Cortex of kidney (tissue), 1 donor: ENCODE results near the gene ASIC4.

Experiments
- DNase-seq: peaks from one replicate; lab custom pipeline; 2025; lab: John Stamatoyannopoulos, UW

The ASIC4 gene, protein sequence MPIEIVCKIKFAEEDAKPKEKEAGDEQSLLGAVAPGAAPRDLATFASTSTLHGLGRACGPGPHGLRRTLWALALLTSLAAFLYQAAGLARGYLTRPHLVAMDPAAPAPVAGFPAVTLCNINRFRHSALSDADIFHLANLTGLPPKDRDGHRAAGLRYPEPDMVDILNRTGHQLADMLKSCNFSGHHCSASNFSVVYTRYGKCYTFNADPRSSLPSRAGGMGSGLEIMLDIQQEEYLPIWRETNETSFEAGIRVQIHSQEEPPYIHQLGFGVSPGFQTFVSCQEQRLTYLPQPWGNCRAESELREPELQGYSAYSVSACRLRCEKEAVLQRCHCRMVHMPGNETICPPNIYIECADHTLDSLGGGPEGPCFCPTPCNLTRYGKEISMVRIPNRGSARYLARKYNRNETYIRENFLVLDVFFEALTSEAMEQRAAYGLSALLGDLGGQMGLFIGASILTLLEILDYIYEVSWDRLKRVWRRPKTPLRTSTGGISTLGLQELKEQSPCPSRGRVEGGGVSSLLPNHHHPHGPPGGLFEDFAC

DNA sequence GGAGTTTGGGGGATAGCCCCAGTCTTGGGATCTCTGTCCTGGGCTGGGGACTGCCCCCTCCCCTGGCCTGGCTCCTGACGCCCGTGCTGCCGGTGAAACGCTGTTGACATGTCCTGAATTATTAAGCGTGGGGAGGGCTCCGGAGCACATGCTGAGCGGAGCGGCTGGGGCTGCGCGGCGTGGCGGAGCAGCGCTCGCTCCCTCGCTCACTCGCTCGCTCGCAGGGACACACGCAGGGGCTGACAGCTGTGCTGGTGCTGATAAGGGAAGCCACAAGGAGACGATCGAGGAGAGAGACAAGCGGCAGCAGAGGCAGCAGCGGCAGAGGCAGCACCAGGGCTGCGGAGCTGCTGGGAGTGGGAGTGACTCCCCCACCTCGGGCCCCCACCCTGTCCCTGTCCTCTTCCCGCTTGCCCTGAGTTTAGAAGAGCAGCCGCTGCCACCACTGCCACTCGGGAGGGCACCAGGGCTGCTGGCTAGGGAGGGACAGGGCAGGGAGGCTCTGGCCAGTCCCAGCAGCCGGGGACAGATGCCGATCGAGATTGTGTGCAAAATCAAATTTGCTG, at the start of gene ASIC4:
Gene ASIC4 (plus strand): TSS at position 287 of the 566 bp plus-strand sequence. CDS start 243 bp downstream, at position 530.
- no peak for DNase-seq

DNA sequence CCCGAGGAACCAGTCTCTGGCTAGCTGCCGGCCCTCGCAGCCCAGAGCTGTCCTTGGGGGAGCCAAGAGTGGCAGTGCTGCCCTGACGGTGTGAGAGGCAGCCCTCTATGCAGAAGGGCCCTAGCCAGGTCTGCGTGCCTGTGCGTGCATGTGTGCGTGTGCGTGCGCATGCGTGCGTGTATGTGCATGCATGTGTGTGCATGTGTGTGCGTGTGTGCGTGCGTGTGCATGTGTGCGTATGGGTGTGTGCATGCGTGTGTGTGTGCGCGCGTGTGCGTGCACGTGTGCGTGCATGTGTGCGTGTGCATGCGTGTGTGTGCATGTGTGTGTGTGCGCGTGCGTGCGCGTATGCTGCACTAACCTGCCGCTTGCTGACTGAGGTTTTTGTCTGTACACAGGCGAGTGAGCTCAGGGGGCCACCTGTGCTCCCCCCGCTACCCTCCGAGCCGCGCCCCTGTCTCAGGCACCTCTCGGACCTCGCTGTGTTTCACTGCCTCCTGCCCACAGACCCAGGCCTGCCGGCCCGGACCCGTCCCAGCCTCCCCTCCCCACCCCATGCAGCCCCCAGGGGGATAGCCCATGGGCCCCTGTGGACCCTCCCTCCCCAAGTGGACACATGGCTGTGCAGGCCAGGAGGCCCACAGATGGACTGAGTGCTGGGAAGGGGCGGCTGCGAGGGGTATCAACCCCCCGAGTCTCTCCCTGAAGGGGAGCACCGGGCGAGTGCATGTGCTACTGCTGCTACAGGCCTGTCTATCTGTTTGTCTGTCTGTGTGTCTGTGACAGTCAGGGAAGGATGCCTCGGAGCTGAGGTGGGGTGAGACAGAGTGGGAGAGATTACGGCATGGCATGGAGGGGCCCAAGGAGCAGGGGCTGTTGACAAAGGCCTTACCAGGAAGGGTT, 48.4 kb upstream of the ASIC4 start:
- DNase-seq = no peak

DNA sequence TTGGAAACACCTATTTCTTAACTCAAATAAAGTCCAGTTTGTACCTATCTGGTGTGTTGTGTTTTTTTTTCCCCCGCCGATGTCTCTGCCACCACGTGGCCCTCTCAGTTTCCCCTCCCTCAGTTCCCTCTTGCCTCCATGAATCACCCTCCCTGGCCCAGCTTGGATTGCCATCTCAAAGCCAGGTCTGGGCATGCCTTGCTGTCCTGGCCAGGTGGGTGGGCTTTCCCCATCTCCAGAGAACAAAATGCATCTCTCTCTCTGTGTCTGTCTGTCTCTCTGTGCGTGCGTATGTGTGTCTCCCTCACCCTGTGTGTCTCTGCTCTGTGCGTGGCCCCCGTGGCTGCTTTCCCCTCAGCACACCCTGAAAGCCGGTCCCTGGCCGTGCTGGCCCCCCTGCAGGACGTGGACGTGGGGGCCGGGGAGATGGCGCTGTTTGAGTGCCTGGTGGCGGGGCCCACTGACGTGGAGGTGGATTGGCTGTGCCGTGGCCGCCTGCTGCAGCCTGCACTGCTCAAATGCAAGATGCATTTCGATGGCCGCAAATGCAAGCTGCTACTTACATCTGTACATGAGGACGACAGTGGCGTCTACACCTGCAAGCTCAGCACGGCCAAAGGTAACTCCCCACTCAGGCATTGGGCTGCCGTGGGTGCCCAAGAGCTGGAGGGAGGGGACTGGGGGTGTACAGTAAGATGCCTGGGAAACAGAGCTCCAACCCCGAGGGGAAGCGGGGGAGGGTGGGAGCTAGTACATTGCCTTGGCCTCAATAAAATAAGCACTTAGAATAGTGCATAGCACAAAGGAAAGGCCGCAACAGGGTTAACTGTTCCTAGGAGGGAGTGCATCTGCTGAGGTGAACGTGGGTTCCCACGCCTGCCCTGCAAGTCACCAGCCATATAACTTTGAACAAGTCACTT, 47.2 kb upstream of the ASIC4 start:
- DNase-seq = no peak

DNA sequence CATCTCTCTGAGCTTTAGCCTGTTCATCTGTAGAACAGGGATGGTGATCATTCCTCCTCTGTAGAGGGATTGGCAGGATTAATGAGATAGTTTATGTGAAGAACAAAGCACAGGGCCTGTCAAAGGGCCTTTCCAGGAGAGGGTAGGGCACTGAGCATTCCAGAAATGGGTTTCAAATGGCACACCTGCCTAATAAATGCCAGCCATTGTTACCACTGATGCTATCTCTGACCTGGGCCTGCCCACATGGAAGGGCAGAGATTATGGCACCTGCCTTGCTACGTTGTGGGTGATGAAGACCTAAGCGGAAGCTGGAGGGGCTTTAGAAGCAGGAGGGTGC, 46.6 kb upstream of the ASIC4 start:
- DNase-seq = no peak

DNA sequence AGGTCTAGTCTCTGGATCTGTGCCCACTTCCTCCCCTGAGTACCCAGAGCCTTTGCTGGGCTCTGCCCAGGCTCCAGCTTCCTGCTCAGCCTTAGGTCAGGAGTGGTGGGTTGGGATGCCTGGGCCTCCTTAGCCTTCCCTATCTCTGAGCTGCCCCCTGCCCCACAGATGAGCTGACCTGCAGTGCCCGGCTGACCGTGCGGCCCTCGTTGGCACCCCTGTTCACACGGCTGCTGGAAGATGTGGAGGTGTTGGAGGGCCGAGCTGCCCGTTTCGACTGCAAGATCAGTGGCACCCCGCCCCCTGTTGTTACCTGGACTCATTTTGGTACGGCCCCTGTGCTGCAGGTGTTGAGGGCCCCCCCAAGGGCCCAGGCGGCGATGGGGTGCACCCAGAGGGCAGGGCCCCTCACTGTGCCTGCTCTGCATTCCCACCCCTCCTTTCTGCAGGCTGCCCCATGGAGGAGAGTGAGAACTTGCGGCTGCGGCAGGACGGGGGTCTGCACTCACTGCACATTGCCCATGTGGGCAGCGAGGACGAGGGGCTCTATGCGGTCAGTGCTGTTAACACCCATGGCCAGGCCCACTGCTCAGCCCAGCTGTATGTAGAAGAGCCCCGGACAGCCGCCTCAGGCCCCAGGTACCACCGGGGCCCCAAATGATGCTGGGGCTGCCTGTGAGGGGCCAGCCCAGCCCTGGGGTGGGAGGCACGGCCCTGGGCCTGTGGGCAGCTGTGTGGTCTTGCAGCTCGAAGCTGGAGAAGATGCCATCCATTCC, 45.7 kb upstream of the ASIC4 start:
- DNase-seq = no peak

DNA sequence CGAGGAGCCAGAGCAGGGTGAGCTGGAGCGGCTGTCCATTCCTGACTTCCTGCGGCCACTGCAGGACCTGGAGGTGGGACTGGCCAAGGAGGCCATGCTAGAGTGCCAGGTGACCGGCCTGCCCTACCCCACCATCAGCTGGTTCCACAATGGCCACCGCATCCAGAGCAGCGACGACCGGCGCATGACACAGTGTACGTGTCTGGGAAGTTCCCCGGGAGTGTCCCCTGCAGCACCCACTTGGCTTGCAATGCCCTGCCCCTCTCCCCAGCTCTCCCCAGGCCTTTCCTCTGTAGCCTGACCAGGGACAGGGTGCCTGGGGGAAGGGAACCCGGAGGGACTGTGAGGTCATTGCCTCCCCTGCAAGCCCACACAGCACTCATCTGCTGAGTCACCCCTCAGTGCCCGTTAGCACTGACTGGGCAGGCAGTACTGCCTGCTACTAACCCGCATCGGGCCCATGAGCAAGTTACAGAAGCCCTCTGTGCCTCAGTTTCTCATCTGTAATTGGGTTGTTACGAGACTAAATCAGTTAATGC, 45.0 kb upstream of the ASIC4 start:
- no peak for DNase-seq

DNA sequence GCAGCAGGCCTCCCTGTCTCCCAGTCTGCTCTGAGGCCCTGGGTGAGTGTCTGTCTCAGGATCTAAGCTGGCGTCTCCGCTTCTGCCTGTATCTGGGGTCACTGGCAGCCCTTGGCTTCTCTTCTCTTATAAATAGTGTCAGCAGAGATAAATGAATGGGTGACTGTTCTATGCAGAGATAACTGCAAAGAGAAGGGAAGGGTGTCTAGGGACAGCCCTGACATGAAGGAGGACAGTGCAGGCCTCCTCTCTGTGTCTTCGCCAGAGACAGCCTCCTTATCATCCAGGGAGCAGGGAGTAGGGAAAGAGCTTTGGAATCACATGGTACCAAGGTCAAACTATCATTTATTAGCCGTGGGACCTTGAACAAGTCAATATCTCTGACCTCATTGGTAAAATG, 43.9 kb upstream of the ASIC4 start:
- no peak for DNase-seq

DNA sequence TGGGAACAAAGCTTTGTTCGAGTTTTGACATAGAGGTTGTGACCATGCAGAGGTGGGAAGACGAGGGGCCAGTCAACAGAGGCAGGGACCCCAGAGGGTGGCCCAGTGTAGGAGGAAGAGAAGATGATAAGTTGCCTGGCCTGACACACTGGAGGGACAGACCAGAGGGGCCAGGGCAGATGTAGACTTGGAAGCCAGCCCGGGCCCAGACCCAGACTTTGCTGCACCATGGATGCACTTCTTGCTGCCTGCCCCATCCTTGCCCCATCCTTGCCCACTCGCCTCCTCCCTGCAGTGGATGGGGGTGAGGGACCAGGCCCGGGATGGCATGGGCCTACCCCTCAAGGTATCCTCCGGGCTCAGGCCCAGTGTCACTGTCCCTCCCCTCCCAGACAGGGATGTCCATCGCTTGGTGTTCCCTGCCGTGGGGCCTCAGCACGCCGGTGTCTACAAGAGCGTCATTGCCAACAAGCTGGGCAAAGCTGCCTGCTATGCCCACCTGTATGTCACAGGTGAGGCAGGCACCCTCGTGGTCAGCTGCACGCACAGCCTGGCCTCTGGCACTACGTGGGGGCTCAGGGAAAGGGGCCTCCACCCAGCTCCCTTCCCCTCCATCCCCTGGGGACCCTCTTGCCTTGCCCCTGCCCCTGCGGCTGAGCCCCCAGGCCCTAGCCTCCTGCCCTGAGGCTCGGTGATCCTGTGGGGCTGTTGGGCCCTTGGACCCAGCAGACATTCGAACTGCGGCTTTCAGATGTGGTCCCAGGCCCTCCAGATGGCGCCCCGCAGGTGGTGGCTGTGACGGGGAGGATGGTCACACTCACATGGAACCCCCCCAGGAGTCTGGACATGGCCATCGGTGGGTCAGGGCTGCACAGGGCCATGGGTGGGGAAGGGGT, 42.6 kb upstream of the ASIC4 start:
- DNase-seq = no peak

DNA sequence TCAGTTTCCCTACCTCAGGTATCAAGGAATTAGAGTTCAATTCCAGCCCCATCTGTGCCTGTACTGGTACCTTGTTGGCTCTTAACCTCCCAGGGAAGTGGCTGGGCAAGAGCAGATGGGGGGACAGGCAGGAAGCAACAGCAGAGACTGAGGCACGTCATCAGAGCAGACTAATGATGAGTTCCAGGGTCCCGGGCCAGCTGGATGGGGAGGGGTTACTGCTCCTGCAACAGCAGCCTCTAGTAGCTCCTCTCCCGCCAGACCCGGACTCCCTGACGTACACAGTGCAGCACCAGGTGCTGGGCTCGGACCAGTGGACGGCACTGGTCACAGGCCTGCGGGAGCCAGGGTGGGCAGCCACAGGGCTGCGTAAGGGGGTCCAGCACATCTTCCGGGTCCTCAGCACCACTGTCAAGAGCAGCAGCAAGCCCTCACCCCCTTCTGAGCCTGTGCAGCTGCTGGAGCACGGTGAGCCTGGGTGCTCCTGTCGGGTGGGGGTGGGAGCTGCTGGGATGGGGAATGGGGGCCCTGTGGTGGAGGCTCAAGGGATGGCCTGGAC, 41.6 kb upstream of the ASIC4 start:
- no peak for DNase-seq

DNA sequence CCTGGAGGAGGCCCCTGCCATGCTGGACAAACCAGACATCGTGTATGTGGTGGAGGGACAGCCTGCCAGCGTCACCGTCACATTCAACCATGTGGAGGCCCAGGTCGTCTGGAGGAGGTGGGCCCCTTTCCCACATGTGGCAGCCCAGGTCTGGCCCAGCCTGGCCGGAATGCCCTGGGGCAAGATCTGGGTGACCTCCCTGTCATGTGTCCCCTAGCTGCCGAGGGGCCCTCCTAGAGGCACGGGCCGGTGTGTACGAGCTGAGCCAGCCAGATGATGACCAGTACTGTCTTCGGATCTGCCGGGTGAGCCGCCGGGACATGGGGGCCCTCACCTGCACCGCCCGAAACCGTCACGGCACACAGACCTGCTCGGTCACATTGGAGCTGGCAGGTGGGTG, 40.8 kb upstream of the ASIC4 start:
- DNase-seq = no peak

DNA sequence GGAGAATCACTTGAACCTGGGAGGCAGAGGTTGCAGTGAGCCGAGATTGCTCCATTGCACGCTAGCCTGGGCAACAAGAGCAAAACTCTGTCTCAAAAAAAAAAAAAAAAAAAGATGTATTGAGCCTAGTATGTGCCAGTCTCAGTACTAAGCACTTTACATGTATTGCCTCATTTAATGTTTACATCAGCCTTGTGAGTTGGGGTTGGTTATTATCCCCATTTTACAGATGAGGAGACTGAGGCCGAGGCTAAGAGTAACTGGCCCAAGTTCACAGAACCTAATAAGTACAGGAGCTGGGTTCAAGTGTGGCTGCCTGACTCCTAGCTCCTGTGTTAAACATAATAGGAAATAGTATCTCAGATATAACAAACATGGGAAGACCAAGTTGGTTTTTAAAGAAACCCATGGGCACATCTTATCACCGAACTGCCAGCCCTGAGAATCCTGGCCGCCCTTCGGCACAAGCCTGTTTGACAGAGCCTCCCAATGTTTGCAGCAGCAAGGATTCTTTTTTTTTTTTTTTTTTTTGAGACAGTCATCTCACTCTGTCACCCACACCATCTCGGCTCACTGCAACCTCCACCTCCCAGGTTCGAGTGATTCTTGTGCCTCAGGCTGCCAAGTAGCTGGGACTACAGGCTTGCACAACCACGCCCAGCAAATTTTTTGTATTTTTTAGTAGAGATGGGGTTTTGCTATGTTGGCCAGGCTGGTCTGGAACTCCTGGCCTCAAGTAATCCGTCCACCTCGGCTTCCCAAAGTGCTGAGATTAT, 39.8 kb upstream of the ASIC4 start:
- DNase-seq = no peak

DNA sequence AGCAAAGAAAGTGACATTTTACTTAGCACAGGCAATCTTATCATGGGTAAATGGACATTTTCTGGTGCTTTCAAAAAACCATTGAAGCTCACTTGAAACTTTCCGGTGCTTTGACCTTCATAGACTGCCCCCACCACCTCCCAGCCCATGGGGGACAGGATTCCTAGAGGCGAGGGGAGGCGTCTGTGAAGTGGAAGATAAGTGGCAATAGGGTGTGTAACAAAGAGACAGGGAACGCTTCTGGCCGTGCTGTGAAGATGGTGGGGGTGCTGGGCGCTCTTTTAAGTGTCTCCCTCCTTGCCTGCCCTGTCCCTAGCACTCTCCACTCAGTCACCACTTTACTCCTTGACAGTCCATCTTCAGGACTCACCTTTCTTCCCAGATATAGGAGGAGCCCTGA, 39.0 kb upstream of the ASIC4 start:
- DNase-seq = no peak

DNA sequence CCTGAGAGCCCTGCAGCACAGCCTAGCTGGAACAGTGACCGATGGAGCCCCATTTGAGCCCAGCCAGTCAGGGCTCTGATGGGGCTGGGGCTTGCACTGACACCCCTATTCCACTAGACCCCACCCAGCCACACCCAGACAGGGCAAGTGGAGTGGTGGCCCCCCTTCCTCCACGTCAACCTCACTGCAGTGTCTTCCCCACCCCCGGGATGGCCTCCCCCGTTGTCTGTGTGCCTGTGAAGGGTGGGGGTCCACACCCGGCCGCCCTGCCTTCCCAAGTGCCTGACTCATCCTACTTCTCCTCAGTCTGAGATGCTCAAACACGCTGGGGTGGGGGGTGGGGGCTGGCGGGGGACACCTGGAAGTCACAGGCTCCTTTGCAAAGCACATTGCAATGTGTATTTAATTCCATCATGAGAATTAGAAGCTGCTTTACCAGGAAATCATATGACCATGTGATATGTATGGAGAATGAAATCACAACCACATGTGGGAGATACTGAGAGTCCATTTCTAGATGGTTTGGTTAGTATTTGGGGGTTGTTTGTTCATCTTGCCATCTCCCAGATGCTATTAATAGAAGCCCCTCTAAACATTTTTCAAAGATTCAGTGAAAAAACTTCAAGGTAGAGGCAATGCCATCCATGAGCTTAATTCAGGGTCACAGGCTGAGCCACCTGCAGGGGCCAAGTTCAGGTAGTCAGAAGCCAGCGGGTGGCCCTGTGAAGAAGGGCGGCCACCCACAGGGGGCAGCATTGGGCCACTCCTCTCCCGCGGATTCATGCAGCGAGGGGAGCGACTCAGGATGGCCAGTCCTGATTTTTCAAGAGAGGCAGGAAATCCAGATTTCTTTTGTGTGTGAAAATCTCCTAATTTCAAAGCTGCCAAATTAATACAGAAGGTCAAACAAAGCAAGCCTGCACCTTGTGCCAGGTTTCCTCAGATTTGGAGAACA, 38.3 kb upstream of the ASIC4 start:
- no peak for DNase-seq

DNA sequence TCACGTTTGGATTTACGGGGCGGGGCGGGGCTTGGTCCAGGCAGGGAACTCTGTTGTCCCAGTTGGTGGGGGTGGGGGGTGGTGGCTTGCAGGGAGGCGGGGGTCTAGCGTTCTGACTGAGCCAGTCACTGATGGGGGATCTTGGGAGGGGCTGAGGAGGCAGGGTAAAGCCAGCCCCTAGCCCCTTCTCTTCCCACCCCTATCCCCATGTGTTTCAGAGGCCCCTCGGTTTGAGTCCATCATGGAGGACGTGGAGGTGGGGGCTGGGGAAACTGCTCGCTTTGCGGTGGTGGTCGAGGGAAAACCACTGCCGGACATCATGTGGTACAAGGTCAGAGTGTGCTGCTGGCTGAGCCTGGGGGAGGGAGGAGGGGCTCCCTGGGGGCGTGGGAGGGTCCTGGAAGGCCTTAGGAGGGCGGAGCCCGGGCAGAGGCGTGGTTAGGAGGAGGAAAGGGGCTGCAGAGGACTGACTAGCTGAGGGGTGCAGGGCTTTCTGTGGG, 37.6 kb upstream of the ASIC4 start:
- DNase-seq = no peak

DNA sequence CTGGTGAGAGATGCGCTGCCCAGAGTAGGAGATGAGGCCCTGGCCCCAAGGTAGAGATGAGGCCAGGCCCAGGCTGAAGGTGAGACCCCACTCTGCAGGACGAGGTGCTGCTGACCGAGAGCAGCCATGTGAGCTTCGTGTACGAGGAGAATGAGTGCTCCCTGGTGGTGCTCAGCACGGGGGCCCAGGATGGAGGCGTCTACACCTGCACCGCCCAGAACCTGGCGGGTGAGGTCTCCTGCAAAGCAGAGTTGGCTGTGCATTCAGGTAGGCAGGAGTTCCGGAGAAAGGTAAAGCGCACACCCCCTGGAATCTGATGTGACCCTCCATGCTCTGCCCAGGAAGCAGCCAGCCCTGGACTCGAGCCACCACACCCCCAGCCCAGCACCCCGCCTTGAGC, 37.1 kb upstream of the ASIC4 start:
- no peak for DNase-seq

DNA sequence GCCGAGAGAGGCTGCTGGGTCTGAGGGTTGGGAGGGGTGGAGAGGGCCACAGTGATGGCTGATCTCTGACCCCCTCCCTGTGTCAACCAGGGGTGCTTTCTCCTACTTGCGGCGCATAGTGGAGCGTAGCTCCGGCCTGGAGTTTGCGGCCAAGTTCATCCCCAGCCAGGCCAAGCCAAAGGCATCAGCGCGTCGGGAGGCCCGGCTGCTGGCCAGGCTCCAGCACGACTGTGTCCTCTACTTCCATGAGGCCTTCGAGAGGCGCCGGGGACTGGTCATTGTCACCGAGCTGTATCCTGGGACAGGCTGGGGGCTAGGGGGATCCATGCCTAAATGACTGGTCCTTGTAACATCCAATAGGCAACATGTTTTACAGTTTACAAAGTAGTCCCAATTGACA, 36.5 kb upstream of the ASIC4 start:
- DNase-seq = no peak

DNA sequence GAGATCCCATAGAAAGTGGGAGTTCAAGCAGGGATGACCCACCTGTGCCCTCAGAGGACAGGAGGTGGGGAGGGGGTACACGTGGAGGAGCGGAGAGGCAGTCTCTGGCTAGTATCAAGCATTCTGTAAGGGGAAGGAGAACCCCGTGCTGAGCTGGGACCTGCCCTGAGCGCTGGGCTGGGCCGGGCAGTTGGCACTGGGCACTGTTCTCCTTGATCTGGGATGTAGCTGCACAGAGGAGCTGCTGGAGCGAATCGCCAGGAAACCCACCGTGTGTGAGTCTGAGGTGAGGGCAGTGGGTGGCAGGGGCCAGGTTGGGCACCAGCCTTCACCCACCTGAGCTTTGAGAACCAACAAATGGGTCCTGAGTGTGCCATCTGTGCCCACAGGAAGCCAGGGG, 35.4 kb upstream of the ASIC4 start:
- no peak for DNase-seq
